HepG2 (cell line): Measurements from ENCODE around the gene SMYD2. TPM values are rescaled to one million over a fixed set of nuclear protein-coding genes. Genes with fewer than 3 reads are reported as not detected.

ENCODE experiments used
- ATAC-seq: fragments of 200-7000 bp; cut with Tn5 transposase; 3 replicates; pipeline ENCODE4 v1.9.1; 2020; ENCODE audit warnings: mild to moderate bottlenecking, moderate library complexity
- BruUV-seq: library from RNA; stranded (reverse); fragments of 400-500 nt; replicated peaks from 2 replicates; lab custom pipeline; 2021; lab: Mats Ljungman, UMichigan
- CTCF ChIA-PET: fragments of 300-600 bp; formaldehyde crosslinking; extraction: SDS; loops from one replicate; lab custom pipeline; 2021; ENCODE audit warnings: low total read pairs, inconsistent platforms, low intra/inter-chr PET ratio; lab: Yijun Ruan, JAX
- POLR2A ChIA-PET: fragments of 350-600 bp; sonication (Branson Sonifier 250); formaldehyde crosslinking; loops from one replicate; lab custom pipeline; 2020; ENCODE audit warnings: antibody characterized with exemption, inconsistent platforms; lab: Yijun Ruan, JAX
- DNase-seq: peaks from one replicate; pipeline ENCODE4 v3.0.0-alpha.2; 2015; ENCODE audit warnings: low spot score
- FAIRE-seq: peaks from 3 replicates; lab custom pipeline; 2011; peaks lifted over from hg19 to GRCh38; lab: Jason Lieb, UNC
- H2AFZ ChIP-seq: one replicate; pipeline ENCODE4 v1.6.1; 2011; ENCODE audit warnings: low read length, inconsistent platforms
- H3K27ac ChIP-seq: fragments of 300-600 bp; 3 replicates; pipeline ENCODE4 v1.8.0; 2011; ENCODE audit warnings: mixed run types, mild to moderate bottlenecking, mixed read lengths, low read length, inconsistent platforms; ENCODE audit not compliant: insufficient read depth; ENCODE audit errors: extremely low read length
- H3K27me3 ChIP-seq, 2 experiments: fragments of 200-600 bp in 1 of 2; 2 replicates in 1 of 2; 3 replicates in 1 of 2; pipeline versions ENCODE4 v1.6.0 to v1.8.0; 2011; ENCODE audit warnings: low read length in 2 of 2, mild to moderate bottlenecking in 2 of 2, moderate library complexity in 2 of 2, inconsistent platforms in 1 of 2; ENCODE audit not compliant: insufficient read depth in 2 of 2, control insufficient read depth in 1 of 2
- H3K36me3 ChIP-seq, 2 experiments: fragments of 200-600 bp in 1 of 2; replicated peaks in 1 of 2; 2 replicates in 1 of 2; 3 replicates in 1 of 2; pipeline versions ENCODE4 v1.5.1 to v1.8.0; 2011; ENCODE audit warnings: low read length in 2 of 2, inconsistent platforms in 1 of 2; ENCODE audit not compliant: insufficient read depth in 2 of 2, control insufficient read depth in 1 of 2
- H3K4me1 ChIP-seq: 2 replicates; pipeline ENCODE4 v1.5.1; 2012; ENCODE audit warnings: low read length, inconsistent platforms; ENCODE audit not compliant: insufficient read depth
- H3K4me2 ChIP-seq: 2 replicates; pipeline ENCODE4 v1.6.0; 2011; ENCODE audit warnings: low read depth, low read length, inconsistent platforms
- H3K4me3 ChIP-seq, 3 experiments: fragments of 200-600 bp in 1 of 3; sonication (generic), shearing (Covaris generic) in 1 of 3; replicated peaks in 1 of 3; 2 replicates each; pipeline ENCODE4 v1.5.1; 2011 to 2016; ENCODE audit warnings: low read length in 3 of 3, inconsistent platforms in 2 of 3, low read depth in 2 of 3, mild to moderate bottlenecking in 2 of 3, control low read depth in 1 of 3, mixed read lengths in 1 of 3; ENCODE audit not compliant: insufficient read depth in 1 of 3
- H3K79me2 ChIP-seq: one replicate; pipeline ENCODE4 v1.6.1; 2011; ENCODE audit warnings: low read length, inconsistent platforms; ENCODE audit not compliant: insufficient read depth
- H3K9ac ChIP-seq: 2 replicates; pipeline ENCODE4 v1.6.0; 2011; ENCODE audit warnings: mild to moderate bottlenecking, low read depth, low read length, inconsistent platforms; ENCODE audit not compliant: insufficient read depth
- H3K9me3 ChIP-seq: 2 replicates; pipeline ENCODE4 v1.5.1; 2012; ENCODE audit warnings: mild to moderate bottlenecking, low read length
- H4K20me1 ChIP-seq: 2 replicates; pipeline ENCODE4 v1.6.0; 2011; ENCODE audit warnings: inconsistent platforms, mild to moderate bottlenecking, low read length, moderate library complexity; ENCODE audit not compliant: insufficient read depth
- CREB1 ChIP-seq, 2 experiments: fragments of 450-650 bp in 1 of 2; IDR thresholded peaks; 2 replicates each; pipeline ENCODE4 v1.6.1; 2016 to 2017; ENCODE audit warnings: control low read depth in 1 of 2, mild to moderate bottlenecking in 1 of 2, missing compliant biosample characterization in 1 of 2, missing genetic modification characterization in 1 of 2
- DBP ChIP-seq: sonication (generic); formaldehyde crosslinking; IDR thresholded peaks from 2 replicates; pipeline ENCODE4 v1.4.0; 2020; ENCODE audit warnings: missing genetic modification reagents; ENCODE audit errors: not compliant biosample characterization
- ELF4 ChIP-seq: sonication (generic); formaldehyde crosslinking; IDR thresholded peaks from 2 replicates; pipeline ENCODE4 v1.5.0; 2020; ENCODE audit warnings: missing genetic modification reagents, mild to moderate bottlenecking, moderate library complexity, borderline replicate concordance
- FOXK1 ChIP-seq: sonication (generic); formaldehyde crosslinking; IDR thresholded peaks from 2 replicates; pipeline ENCODE4 v1.4.0; 2020; ENCODE audit warnings: low read depth, missing genetic modification reagents, borderline replicate concordance
- GFI1 ChIP-seq: sonication (generic); formaldehyde crosslinking; IDR thresholded peaks from 2 replicates; pipeline ENCODE4 v1.5.0; 2020; ENCODE audit warnings: missing genetic modification reagents, mild to moderate bottlenecking, borderline replicate concordance
- MEIS1 ChIP-seq: sonication (generic); formaldehyde crosslinking; IDR thresholded peaks from 2 replicates; pipeline ENCODE4 v1.9.0; 2021; ENCODE audit warnings: mild to moderate bottlenecking, missing genetic modification reagents, moderate library complexity, borderline replicate concordance
- PBX2 ChIP-seq: IDR thresholded peaks from 2 replicates; pipeline ENCODE4 v1.6.1; 2016; ENCODE audit warnings: control low read depth
- SIN3B ChIP-seq: fragments of 150-350 bp; IDR thresholded peaks from 2 replicates; pipeline ENCODE4 v1.6.1; 2014; ENCODE audit warnings: low read length
- ZBTB40 ChIP-seq, 2 experiments: fragments of 450-650 bp in 1 of 2; sonication (generic) in 1 of 2; formaldehyde crosslinking in 1 of 2; IDR thresholded peaks; 2 replicates each; pipeline versions ENCODE4 v1.6.1 to v1.8.0; 2016 to 2022; ENCODE audit warnings: antibody characterized with exemption in 1 of 2, mild to moderate bottlenecking in 1 of 2, missing genetic modification reagents in 1 of 2
- ZNF124 ChIP-seq: sonication (generic); formaldehyde crosslinking; IDR thresholded peaks from 2 replicates; pipeline ENCODE4 v1.4.0; 2020; ENCODE audit warnings: missing genetic modification reagents
- ZNF484 ChIP-seq: sonication (generic); formaldehyde crosslinking; IDR thresholded peaks from 2 replicates; pipeline ENCODE4 v1.5.1; 2020; ENCODE audit warnings: mild to moderate bottlenecking, low read depth, missing genetic modification reagents, borderline replicate concordance
- ZNF878 ChIP-seq: sonication (generic); formaldehyde crosslinking; IDR thresholded peaks from 2 replicates; pipeline ENCODE4 v1.8.1; 2023; ENCODE audit warnings: mild to moderate bottlenecking, missing genetic modification reagents, moderate library complexity
- WGBS: methylation state at CpG from one replicate; pipeline ENCODE4 v1.1.6; 2017; ENCODE audit warnings: low lambda C conversion rate; 5-methylcytosine and 5-hydroxymethylcytosine counted together
- in situ Hi-C: cut with HindIII; loops from 2 replicates; pipeline ENCODE4 v1.10.0; 2017; ENCODE audit warnings: low pct_unique_long_range_greater_than_20kb; ENCODE audit not compliant: extremely low pct_ligation_motif_present
- intact Hi-C: fragments of 100-400 bp; cut with micrococcal nuclease; formaldehyde crosslinking; loops from one replicate; pipeline ENCODE4 v1.10.0; 2022; ENCODE audit not compliant: unreplicated experiment
- polyA plus RNA-seq, 8 experiments: library from polyadenylated mRNA; depleted of rRNA in 3 of 8; stranded (reverse) in 7 of 8; unstranded in 1 of 8; fragments of >200 nt; fragmentation: Illumina TruSeq in 4 of 8; extraction: Trizol in 4 of 8; gene quantifications; 2 replicates each; pipeline versions ENCODE4 v1.2.1 to v1.2.3, GENCODE V29; 2011 to 2016; ENCODE audit warnings: low read depth in 4 of 8, missing spikeins in 1 of 8, mixed read lengths in 1 of 8; ENCODE audit not compliant: insufficient read depth in 1 of 8
- total RNA-seq, 5 experiments: library from RNA; depleted of rRNA; stranded (reverse); fragments of >200 nt; fragmentation: Illumina TruSeq; extraction: Trizol; gene quantifications; 2 replicates each; pipeline ENCODE4 v1.2.3, GENCODE V29; 2016; ENCODE audit warnings: low read depth in 1 of 5

The SMYD2 gene
- total and polyA plus RNA-seq, 2 of the 13 experiments (the other 11 are each of a cell fraction or from before 2014, with no cell fraction given), result 72.7 to 139 TPM

- in situ Hi-C loops (no loop called here), intact Hi-C loops (no loop called here)
- H4K20me1 ChIP-seq, result no peaks in the 10 kb centered on the region
- TF ChIP-seq ELF4 (CRISPR knock-in tag) (no peak), MEIS1 (CRISPR knock-in tag) (no peak), SIN3B (no peak), ZNF124 (no peak), CREB1 (IDR thresholded peaks at IDR 0.05) (no peak), CREB1 (CRISPR knock-in tag; IDR thresholded peaks at IDR 0.05) (no peak), ZNF484 (no peak), FOXK1 (CRISPR knock-in tag) (no peak), ZNF878 (CRISPR knock-in tag) (no peak), GFI1 (no peak), DBP (CRISPR knock-in tag) (no peak), PBX2 (CRISPR knock-in tag) (no peak), ZBTB40 (IDR thresholded peaks at IDR 0.05) (no peak), ZBTB40 (CRISPR knock-in tag; IDR thresholded peaks at IDR 0.05) (no peak)
Observed at GRCh38 chr1:214363386-214363785, 82.4 kb downstream of the SMYD2 start.

More at GRCh38 chr1:214363386-214363785, 82.4 kb downstream of the SMYD2 start:
- Histone ChIP-seq H3K36me3 (peaks cover 4 to 8% of the 10 kb centered on the region in 2 experiments; a peak in 4 of 5 replicates), H3K79me2 (no peaks in the 10 kb centered on the region), H3K9me3 (no peaks in the 10 kb centered on the region), H3K4me2 (no peak overlapping the region), H3K4me1 (0 out of 2 replicates have a peak, but pooled peaks cover 7% of the 10 kb centered on the region), H3K27me3 (no peaks in the 10 kb centered on the region), H3K4me3 (no peak overlapping the region), H2AFZ (no peak overlapping the region), H3K9ac (no peak overlapping the region), H3K27ac (no peak overlapping the region)
- no peak for ATAC-seq
- 91% methylated on average over 4 of the region's 4 CpGs for WGBS
- no TSS peak for BruUV-seq
- FAIRE-seq, result no peak
- DNase-seq, result no peak
- ChIA-PET CTCF (no interaction called here), POLR2A (no interaction called here)
